IMR-90 (cell line): ENCODE measurements around the gene RHOG. TPM values are rescaled to one million over a fixed set of nuclear protein-coding genes. Genes with fewer than 3 reads are reported as not detected.
A peak's percentile ranks its signal among the peaks of the same experiment; 100 is the strongest.

Experiments used
- ATAC-seq: fragments of 200-7000 bp; cut with Tn5 transposase; 2 replicates; pipeline ENCODE4 v1.9.1; 2020; ENCODE audit warnings: low read depth, mild to moderate bottlenecking, moderate library complexity
- BruUV-seq: library from RNA; stranded (reverse); fragments of 400-500 nt; replicated peaks from 2 replicates; lab custom pipeline; 2021; lab: Mats Ljungman, UMichigan
- CTCF ChIA-PET: fragments of 300-600 bp; formaldehyde crosslinking; extraction: SDS; loops from one replicate; lab custom pipeline; 2021; ENCODE audit warnings: antibody characterized with exemption; lab: Yijun Ruan, JAX
- POLR2A ChIA-PET: fragments of 300-600 bp; sonication (Branson Sonifier 250); formaldehyde crosslinking; loops from one replicate; lab custom pipeline; 2022; ENCODE audit warnings: antibody characterized with exemption; ENCODE audit not compliant: unreplicated experiment; lab: Charles Lee
- DNase-seq: peaks from one replicate; pipeline ENCODE4 v3.0.0; 2013
- H2AFZ ChIP-seq: replicated peaks from 2 replicates; pipeline ENCODE3; 2013; ENCODE audit warnings: low read length, mild to moderate bottlenecking; ENCODE audit not compliant: poor library complexity
- H2AK5ac ChIP-seq: 2 replicates; pipeline ENCODE4 v1.6.1; 2013; ENCODE audit warnings: low read depth, low read length, inconsistent platforms
- H2AK9ac ChIP-seq: replicated peaks from 2 replicates; pipeline ENCODE3; 2013; ENCODE audit warnings: mild to moderate bottlenecking, low read depth, low read length, moderate library complexity; ENCODE audit not compliant: poor library complexity
- H2BK120ac ChIP-seq: 2 replicates; pipeline ENCODE4 v1.6.1; 2013; ENCODE audit warnings: low read depth, low read length, inconsistent platforms
- H2BK15ac ChIP-seq: 3 replicates; pipeline ENCODE4 v1.6.1; 2013; ENCODE audit warnings: low read depth, low read length, inconsistent platforms
- H2BK20ac ChIP-seq: 2 replicates; pipeline ENCODE4 v1.6.1; 2013; ENCODE audit warnings: low read depth, mild to moderate bottlenecking, inconsistent platforms, low read length, moderate library complexity
- H2BK5ac ChIP-seq: 2 replicates; pipeline ENCODE4 v1.6.1; 2013; ENCODE audit warnings: mild to moderate bottlenecking, low read depth, low read length, inconsistent platforms; ENCODE audit not compliant: poor library complexity, severe bottlenecking
- H3K14ac ChIP-seq: replicated peaks from 2 replicates; pipeline ENCODE4 v1.6.1; 2013; ENCODE audit warnings: low read depth, low read length, inconsistent platforms
- H3K18ac ChIP-seq: 2 replicates; pipeline ENCODE4 v1.6.1; 2013; ENCODE audit warnings: low read depth, low read length, control low read depth
- H3K23ac ChIP-seq: 2 replicates; pipeline ENCODE4 v1.6.1; 2013; ENCODE audit warnings: low read depth, low read length, inconsistent platforms
- H3K27ac ChIP-seq: 2 replicates; pipeline ENCODE4 v1.5.1; 2013; ENCODE audit warnings: mild to moderate bottlenecking, control low read depth, low read length; ENCODE audit not compliant: insufficient read depth
- H3K27me3 ChIP-seq: 2 replicates; pipeline ENCODE4 v1.6.1; 2013; ENCODE audit warnings: low read length; ENCODE audit not compliant: control insufficient read depth, insufficient read depth
- H3K36me3 ChIP-seq: 2 replicates; pipeline ENCODE4 v1.6.1; 2013; ENCODE audit warnings: low read length, mixed read lengths; ENCODE audit not compliant: control insufficient read depth, insufficient read depth
- H3K4ac ChIP-seq: 2 replicates; pipeline ENCODE4 v1.6.1; 2013; ENCODE audit warnings: low read depth, low read length, inconsistent platforms
- H3K4me1 ChIP-seq: 2 replicates; pipeline ENCODE4 v1.6.1; 2013; ENCODE audit warnings: low read length, mixed read lengths; ENCODE audit not compliant: control insufficient read depth, insufficient read depth
- H3K4me2 ChIP-seq: 2 replicates; pipeline ENCODE4 v1.6.1; 2013; ENCODE audit warnings: low read depth, mild to moderate bottlenecking, control low read depth, low read length, moderate library complexity
- H3K4me3 ChIP-seq: 2 replicates; pipeline ENCODE4 v1.5.1; 2013; ENCODE audit warnings: low read depth, mild to moderate bottlenecking, control low read depth, low read length, moderate library complexity; ENCODE audit not compliant: insufficient read depth
- H3K56ac ChIP-seq: 2 replicates; pipeline ENCODE4 v1.6.1; 2013; ENCODE audit warnings: low read length, inconsistent platforms; ENCODE audit not compliant: insufficient read depth; ENCODE audit errors: extremely low read depth
- H3K79me1 ChIP-seq, 2 experiments: 2 replicates each; pipeline ENCODE4 v1.6.1; 2013; ENCODE audit warnings: low read length in 2 of 2, inconsistent platforms in 1 of 2, low read depth in 1 of 2
- H3K9ac ChIP-seq: 2 replicates; pipeline ENCODE4 v1.6.1; 2013; ENCODE audit warnings: low read depth, low read length, control low read depth
- H3K9me1 ChIP-seq: 2 replicates; pipeline ENCODE4 v1.6.1; 2013; ENCODE audit warnings: low read length, inconsistent platforms; ENCODE audit not compliant: insufficient read depth
- H3K9me3 ChIP-seq: 2 replicates; pipeline ENCODE4 v1.6.1; 2013; ENCODE audit warnings: low read length; ENCODE audit not compliant: control insufficient read depth, insufficient read depth
- H4K20me1 ChIP-seq: 2 replicates; pipeline ENCODE4 v1.6.1; 2013; ENCODE audit warnings: low read length, inconsistent platforms; ENCODE audit not compliant: insufficient read depth
- H4K5ac ChIP-seq: 2 replicates; pipeline ENCODE4 v1.6.1; 2013; ENCODE audit warnings: mild to moderate bottlenecking, low read depth, low read length, control low read depth
- H4K8ac ChIP-seq, 2 experiments: 2 replicates each; pipeline ENCODE4 v1.6.1; 2013; ENCODE audit warnings: low read depth in 2 of 2, low read length in 2 of 2, control low read depth in 1 of 2, inconsistent platforms in 1 of 2
- H4K91ac ChIP-seq: 2 replicates; pipeline ENCODE4 v1.6.1; 2013; ENCODE audit warnings: low read depth, low read length, inconsistent platforms; ENCODE audit not compliant: insufficient read depth
- BHLHE40 ChIP-seq: fragments of 150-350 bp; IDR thresholded peaks from 2 replicates; pipeline ENCODE4 v1.6.1; 2016; ENCODE audit warnings: mild to moderate bottlenecking, low read depth, low read length
- CEBPB ChIP-seq: IDR thresholded peaks from 2 replicates; pipeline ENCODE4 v1.6.1; 2012; ENCODE audit warnings: low read depth, low read length, improper control_type of control experiment
- ELK1 ChIP-seq: fragments of 150-350 bp; IDR thresholded peaks from 2 replicates; pipeline ENCODE4 v1.6.1; 2016; ENCODE audit warnings: low read depth, mild to moderate bottlenecking, low read length, moderate library complexity, borderline replicate concordance
- MAZ ChIP-seq: IDR thresholded peaks from 2 replicates; pipeline ENCODE4 v1.6.1; 2012; ENCODE audit warnings: low read depth, mild to moderate bottlenecking, low read length, improper control_type of control experiment, moderate library complexity, borderline replicate concordance
- RAD21 ChIP-seq: IDR thresholded peaks from 2 replicates; pipeline ENCODE4 v1.6.1; 2012; ENCODE audit warnings: low read length, improper control_type of control experiment
- RCOR1 ChIP-seq: IDR thresholded peaks from 2 replicates; pipeline ENCODE4 v1.6.1; 2012; ENCODE audit warnings: mild to moderate bottlenecking, low read length, improper control_type of control experiment; ENCODE audit not compliant: insufficient replicate concordance
- RFX5 ChIP-seq: IDR thresholded peaks from 2 replicates; pipeline ENCODE4 v1.8.0; 2012; ENCODE audit warnings: low read depth, mild to moderate bottlenecking, low read length, moderate library complexity
- WGBS, 2 experiments: methylation state at CpG; one replicate each; pipeline versions ENCODE4 v1.1.5 to v1.1.7; 2013; ENCODE audit warnings: missing lambda C conversion rate in 2 of 2; ENCODE audit not compliant: insufficient read length in 1 of 2; ENCODE audit errors: extremely low coverage in 2 of 2; 5-methylcytosine and 5-hydroxymethylcytosine counted together
- dilution Hi-C: fragments of 300-500 bp; cut with HindIII; formaldehyde crosslinking; loops from one replicate; pipeline ENCODE4 v1.14.3; 2018; ENCODE audit warnings: low sequenced_read_pairs; ENCODE audit not compliant: unreplicated experiment
- in situ Hi-C: fragments of 300-500 bp; cut with MboI; formaldehyde crosslinking; loops from 3 replicates; pipeline ENCODE4 v1.14.3; 2019; ENCODE audit warnings: low sequenced_read_pairs, inconsistent platforms, mixed read lengths
- intact Hi-C: fragments of 100-400 bp; cut with micrococcal nuclease; formaldehyde crosslinking; loops from 2 replicates; pipeline ENCODE4 v1.10.0; 2022
- polyA plus RNA-seq, 3 experiments: library from polyadenylated mRNA; depleted of rRNA; stranded (reverse); fragments of >200 nt; gene quantifications; 2 replicates each; pipeline ENCODE4 v1.2.3, GENCODE V29; 2012; ENCODE audit warnings: low replicate concordance in 1 of 3
- total RNA-seq: library from RNA; depleted of rRNA; stranded (reverse); fragments of >200 nt; gene quantifications from 2 replicates; pipeline ENCODE4 v1.2.3, GENCODE V29; 2012

The RHOG gene
- total and polyA plus RNA-seq, 2 of the 4 experiments (the other 2 are of a cell fraction): 16.3 to 114 TPM

- H4K8ac ChIP-seq: peak overlapping the region in 1 of 2 experiments; percentile 41; a peak in 1 of 4 replicates
- peaks cover 6% of the 10 kb centered on the region for H3K9me1 ChIP-seq
- H3K4me2 ChIP-seq: no peak overlapping the region; the same call in 1 of the 2 replicates
- ChIA-PET CTCF (interaction anchor here (0.6 kb wide), 1 partner anchor 35 kb away, joined by 3 read pairs; no protein-coding TSS in a partner anchor), POLR2A (no interaction called here)
- in situ Hi-C loops (no loop called here), intact Hi-C loops (no loop called here), dilution Hi-C loops (no loop called here)
- no peak overlapping the region for H3K56ac ChIP-seq
- peak overlapping the region; percentile 10 for H2BK5ac ChIP-seq
- peak overlapping the region; percentile 2; the same call in 1 of the 2 replicates for H3K14ac ChIP-seq
- H2BK15ac ChIP-seq: no peak overlapping the region; the same call in 2 of the 3 replicates
- H3K4me1 ChIP-seq: no peaks in the 10 kb centered on the region
- H3K27ac ChIP-seq: no peak overlapping the region
- H3K4me3 ChIP-seq: no peak overlapping the region
- H4K91ac ChIP-seq: no peak overlapping the region
- H3K9me3 ChIP-seq: no peaks in the 10 kb centered on the region
- no peak overlapping the region for H2BK20ac ChIP-seq
- H4K20me1 ChIP-seq: no peaks in the 10 kb centered on the region
- H2AFZ ChIP-seq: peak overlapping the region; percentile 23
- H3K23ac ChIP-seq: no peak overlapping the region
- H3K9ac ChIP-seq: no peak overlapping the region
- no peak overlapping the region; the same call in 1 of the 2 replicates for H3K4ac ChIP-seq
- H3K18ac ChIP-seq: no peak overlapping the region; the same call in 1 of the 2 replicates
- H3K36me3 ChIP-seq: no peaks in the 10 kb centered on the region
- no peak overlapping the region; the same call in 1 of the 2 replicates for H2BK120ac ChIP-seq
- no peak overlapping the region for H2AK9ac ChIP-seq
- no TSS peak for BruUV-seq
- TF ChIP-seq RFX5 (no peak), CEBPB (no peak), ELK1 (no peak), MAZ (no peak), RCOR1 (no peak), RAD21 (no peak), BHLHE40 (no peak)
- peak; percentile 48; the same call in 1 of the 2 replicates for ATAC-seq
- no peak overlapping the region for H4K5ac ChIP-seq
- peak; percentile 75 for DNase-seq
- WGBS, 2 experiments: 100% methylated on average over 1 of the region's 11 CpGs; no CpG with 5 or more reads in 1 of the 2 experiments
- no peaks in the 10 kb centered on the region for H3K27me3 ChIP-seq
- H2AK5ac ChIP-seq: no peak overlapping the region; the same call in 1 of the 2 replicates
- H3K79me1 ChIP-seq: peaks cover 0 to 9% of the 10 kb centered on the region in 2 experiments; a peak in 1 of 4 replicates
Observed at GRCh38 chr11:3803726-3804495, 36.8 kb downstream of the RHOG start.
